Measurements from ENCODE around the gene SLC37A1.

GRCh38 chr21:42476388-42477331 lies 37.0 kb upstream of the SLC37A1 start:
- TF ChIP-seq, protein P1, sequence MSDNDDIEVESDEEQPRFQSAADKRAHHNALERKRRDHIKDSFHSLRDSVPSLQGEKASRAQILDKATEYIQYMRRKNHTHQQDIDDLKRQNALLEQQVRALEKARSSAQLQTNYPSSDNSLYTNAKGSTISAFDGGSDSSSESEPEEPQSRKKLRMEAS (IDR thresholded peaks at IDR 0.05), result no peak
- TF ChIP-seq EGR1 (IDR thresholded peaks at IDR 0.05; ENCODE audit: low read depth in 2 of 2), result no peak
- TF ChIP-seq YY1 (IDR thresholded peaks at IDR 0.05), result no peak
- TF ChIP-seq, protein P2, sequence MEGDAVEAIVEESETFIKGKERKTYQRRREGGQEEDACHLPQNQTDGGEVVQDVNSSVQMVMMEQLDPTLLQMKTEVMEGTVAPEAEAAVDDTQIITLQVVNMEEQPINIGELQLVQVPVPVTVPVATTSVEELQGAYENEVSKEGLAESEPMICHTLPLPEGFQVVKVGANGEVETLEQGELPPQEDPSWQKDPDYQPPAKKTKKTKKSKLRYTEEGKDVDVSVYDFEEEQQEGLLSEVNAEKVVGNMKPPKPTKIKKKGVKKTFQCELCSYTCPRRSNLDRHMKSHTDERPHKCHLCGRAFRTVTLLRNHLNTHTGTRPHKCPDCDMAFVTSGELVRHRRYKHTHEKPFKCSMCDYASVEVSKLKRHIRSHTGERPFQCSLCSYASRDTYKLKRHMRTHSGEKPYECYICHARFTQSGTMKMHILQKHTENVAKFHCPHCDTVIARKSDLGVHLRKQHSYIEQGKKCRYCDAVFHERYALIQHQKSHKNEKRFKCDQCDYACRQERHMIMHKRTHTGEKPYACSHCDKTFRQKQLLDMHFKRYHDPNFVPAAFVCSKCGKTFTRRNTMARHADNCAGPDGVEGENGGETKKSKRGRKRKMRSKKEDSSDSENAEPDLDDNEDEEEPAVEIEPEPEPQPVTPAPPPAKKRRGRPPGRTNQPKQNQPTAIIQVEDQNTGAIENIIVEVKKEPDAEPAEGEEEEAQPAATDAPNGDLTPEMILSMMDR (IDR thresholded peaks at IDR 0.05; ENCODE audit: low read depth, low read length, missing input control), result no peak
- no peak for TF ChIP-seq FOXA1 (IDR thresholded peaks at IDR 0.05)
- TF ChIP-seq SP1 (IDR thresholded peaks at IDR 0.05), result no peak
- no peak for TF ChIP-seq TAF1 (conservative IDR thresholded peaks at IDR 0.05)
- TF ChIP-seq ATF3 (IDR thresholded peaks at IDR 0.05), result no peak
- no peak for TF ChIP-seq GABPA (IDR thresholded peaks at IDR 0.05 in 1 of 2, conservative IDR thresholded peaks at IDR 0.05 in 1 of 2)
- no peak for TF ChIP-seq JUND (IDR thresholded peaks at IDR 0.05)
- TF ChIP-seq RXRA (IDR thresholded peaks at IDR 0.05), result no peak
- TF ChIP-seq NR2F2 (IDR thresholded peaks at IDR 0.05), result no peak
- no peak for TF ChIP-seq REST (IDR thresholded peaks at IDR 0.05)

All from liver (tissue), 3 donors.